Measurements from ENCODE around the gene TTLL7. TPM values are rescaled to one million over a fixed set of nuclear protein-coding genes. Genes with fewer than 3 reads are reported as not detected.

TTLL7 gene
- polyA plus RNA-seq, 1 donor from 2014 or later = 88.1 TPM

- Histone ChIP-seq H3K9me3 (ENCODE audit: low read length) (no peaks in the 10 kb centered on the region), H3K27ac (ENCODE audit: low read length) (no peak overlapping the region), H3K9ac (ENCODE audit: low read length) (no peak overlapping the region), H3K4me3 (ENCODE audit: low read length) (no peak overlapping the region), H4K20me1 (ENCODE audit: insufficient read depth) (no peaks in the 10 kb centered on the region), H3K27me3 (ENCODE audit: insufficient read depth, low read depth, low read length) (no peaks in the 10 kb centered on the region), H3K9me2 (ENCODE audit: insufficient read depth, low read length) (no peaks in the 10 kb centered on the region), H2AFZ (ENCODE audit: low read depth, low read length) (no peak overlapping the region), H3F3A (ENCODE audit: insufficient read depth, low read length, poor library complexity, severe bottlenecking) (no peaks in the 10 kb centered on the region), H3K79me2 (replicated peaks; ENCODE audit: insufficient read depth, low read length) (no peaks in the 10 kb centered on the region), H3K4me2 (ENCODE audit: low read length) (no peak overlapping the region), H3K36me3 (ENCODE audit: insufficient read depth, low read length) (no peaks in the 10 kb centered on the region)
- no peak for TF ChIP-seq RAD21 (conservative IDR thresholded peaks at IDR 0.05)
- TF ChIP-seq EP300 (conservative IDR thresholded peaks at IDR 0.05; ENCODE audit: poor library complexity, severe bottlenecking) = no peak
- no peak for TF ChIP-seq TAF1 (IDR thresholded peaks at IDR 0.05; ENCODE audit: low read depth)
- TF ChIP-seq EZH2 (IDR thresholded peaks at IDR 0.05; ENCODE audit: borderline replicate concordance, insufficient read depth, low read length, poor library complexity, severe bottlenecking) = no peak
- no peak for TF ChIP-seq MXI1 (conservative IDR thresholded peaks at IDR 0.05; ENCODE audit: poor library complexity, severe bottlenecking)
- TF ChIP-seq POLR2AphosphoS5 (IDR thresholded peaks at IDR 0.05) = no peak
- TF ChIP-seq CTCF (IDR thresholded peaks at IDR 0.05; ENCODE audit: poor library complexity, severe bottlenecking) = no peak
- TF ChIP-seq SMC3 (conservative IDR thresholded peaks at IDR 0.05; ENCODE audit: poor library complexity) = no peak
Measured at GRCh38 chr1:83827741-83828140, 171.2 kb downstream of the TTLL7 start.

GRCh38 chr1:83822208-83822607 is 176.7 kb downstream of the TTLL7 start:
- Histone ChIP-seq H3K27ac (ENCODE audit: low read length) (no peak overlapping the region), H3K4me3 (ENCODE audit: low read length) (no peak overlapping the region), H3K9ac (ENCODE audit: low read length) (no peak overlapping the region), H4K20me1 (ENCODE audit: insufficient read depth) (no peaks in the 10 kb centered on the region), H3K36me3 (ENCODE audit: insufficient read depth, low read length) (no peaks in the 10 kb centered on the region), H3K27me3 (ENCODE audit: insufficient read depth, low read depth, low read length) (no peaks in the 10 kb centered on the region), H3K9me2 (ENCODE audit: insufficient read depth, low read length) (no peaks in the 10 kb centered on the region), H3K9me3 (ENCODE audit: low read length) (no peaks in the 10 kb centered on the region), H3F3A (ENCODE audit: insufficient read depth, low read length, poor library complexity, severe bottlenecking) (no peaks in the 10 kb centered on the region), H3K4me2 (ENCODE audit: low read length) (no peak overlapping the region), H2AFZ (ENCODE audit: low read depth, low read length) (no peak overlapping the region), H3K79me2 (replicated peaks; ENCODE audit: insufficient read depth, low read length) (no peaks in the 10 kb centered on the region)
- TF ChIP-seq POLR2AphosphoS5 (IDR thresholded peaks at IDR 0.05) (no peak), RAD21 (conservative IDR thresholded peaks at IDR 0.05) (no peak), EP300 (conservative IDR thresholded peaks at IDR 0.05; ENCODE audit: poor library complexity, severe bottlenecking) (no peak), TAF1 (IDR thresholded peaks at IDR 0.05; ENCODE audit: low read depth) (no peak), SMC3 (conservative IDR thresholded peaks at IDR 0.05; ENCODE audit: poor library complexity) (no peak), REST (IDR thresholded peaks at IDR 0.05; ENCODE audit: borderline replicate concordance) (no peak), EZH2 (IDR thresholded peaks at IDR 0.05; ENCODE audit: borderline replicate concordance, insufficient read depth, low read length, poor library complexity, severe bottlenecking) (no peak), CTCF (IDR thresholded peaks at IDR 0.05; ENCODE audit: poor library complexity, severe bottlenecking) (no peak), MXI1 (conservative IDR thresholded peaks at IDR 0.05; ENCODE audit: poor library complexity, severe bottlenecking) (no peak)
